ENCODE data around the gene RBMS3.

- no peak for TF ChIP-seq CTCF (IDR thresholded peaks at IDR 0.05)
- no peak for TF ChIP-seq POLR2AphosphoS5 (IDR thresholded peaks at IDR 0.05)
These were observed 460.4 kb downstream of the RBMS3 start for GRCh38 chr3:29741231-29741630.
